Neural cell (in vitro differentiated cells): ENCODE results near the gene DPYD.

Source experiments
- CTCF ChIP-seq: fragments of 450-650 bp; IDR thresholded peaks from 2 replicates; pipeline ENCODE4 v1.5.1; 2014; ENCODE audit warnings: antibody characterized with exemption, mild to moderate bottlenecking, moderate library complexity; ENCODE audit not compliant: poor library complexity, severe bottlenecking
- EP300 ChIP-seq: fragments of 450-650 bp; conservative IDR thresholded peaks from 2 replicates; pipeline ENCODE4 v1.6.1; 2014; ENCODE audit warnings: antibody characterized with exemption, mild to moderate bottlenecking, moderate library complexity; ENCODE audit not compliant: poor library complexity, severe bottlenecking
- EZH2 ChIP-seq: fragments of 200-600, 300-800 bp; shearing (Covaris generic), sonication (generic); IDR thresholded peaks from 2 replicates; pipeline ENCODE4 v1.6.1; 2014; ENCODE audit warnings: antibody characterized with exemption, low read length, borderline replicate concordance, mild to moderate bottlenecking; ENCODE audit not compliant: insufficient read depth, poor library complexity, severe bottlenecking
- MXI1 ChIP-seq: fragments of 450-650 bp; conservative IDR thresholded peaks from 2 replicates; pipeline ENCODE4 v1.6.1; 2014; ENCODE audit warnings: antibody characterized with exemption, mild to moderate bottlenecking; ENCODE audit not compliant: poor library complexity, severe bottlenecking
- POLR2AphosphoS5 ChIP-seq: IDR thresholded peaks from 2 replicates; pipeline ENCODE4 v1.6.1; 2012
- TAF1 ChIP-seq: IDR thresholded peaks from 2 replicates; pipeline ENCODE4 v1.6.1; 2012; ENCODE audit warnings: low read depth

DNA sequence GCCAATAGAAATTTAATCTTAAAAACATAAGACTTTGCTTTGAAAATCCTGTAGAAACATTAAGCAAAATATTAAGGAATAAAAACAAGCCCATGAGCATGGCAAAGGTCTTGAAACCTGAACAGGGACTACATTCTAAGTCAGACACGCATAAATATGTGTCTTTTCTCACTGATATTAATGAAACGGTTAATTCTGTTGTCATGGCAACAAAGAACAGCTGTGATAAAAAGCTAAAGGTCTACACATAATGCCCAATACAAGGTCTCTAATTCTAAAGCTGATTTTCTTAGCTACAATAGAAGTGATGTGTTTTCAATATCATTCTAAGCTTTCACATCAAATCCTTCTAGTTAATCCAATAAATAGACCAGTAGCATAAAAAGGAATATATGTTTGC, 867.6 kb downstream of the DPYD start:
- no peak for TF ChIP-seq CTCF
- TF ChIP-seq EZH2: no peak
- TF ChIP-seq TAF1: no peak
- peak; percentile 18 for TF ChIP-seq EP300
- no peak for TF ChIP-seq POLR2AphosphoS5
- TF ChIP-seq MXI1: no peak
